ENCODE data around the gene RAB32.

GRCh38 chr6:146543211-146543939 is at the start of gene RAB32:
- TF ChIP-seq CTCF (IDR thresholded peaks at IDR 0.05): no peak
- TF ChIP-seq POLR2A (IDR thresholded peaks at IDR 0.05): no peak

All from lower leg skin (tissue), 3 donors.